GM20431 (cell line): ENCODE data around the gene DNAH14.
"Not testable (repeated sequence)": the region's sequence is repeated elsewhere in the genome, so short reads cannot be mapped to it uniquely, and the experiment has no call there.

Experiments used
- in situ Hi-C: fragments of 300-500 bp; cut with MseI, MboI; formaldehyde crosslinking; loops from one replicate; pipeline ENCODE4 v1.15.0; 2020; ENCODE audit warnings: low sequenced_read_pairs; ENCODE audit not compliant: unreplicated experiment

The DNAH14 gene

DNA sequence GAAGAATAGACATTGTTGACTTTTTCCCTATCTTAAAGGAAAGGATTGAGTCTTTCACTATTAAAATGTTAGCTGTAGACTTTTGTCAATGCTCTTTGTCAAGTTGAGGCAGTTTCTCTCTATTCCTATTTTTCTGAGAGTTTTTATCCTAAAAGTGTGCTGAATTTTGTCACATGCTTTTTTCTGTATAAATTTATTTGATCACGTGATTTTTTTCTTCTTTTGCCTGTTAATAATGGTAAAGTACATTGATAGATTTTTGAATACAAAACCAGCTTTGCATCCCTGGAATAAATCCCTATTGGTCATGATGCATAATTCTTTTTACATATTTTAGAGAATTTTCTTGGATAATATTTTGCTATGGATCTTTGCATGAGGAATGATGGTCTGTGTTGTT, 60.1 kb downstream of the DNAH14 start:
- in situ Hi-C loops = no loop called here

GRCh38 chr1:224991550-224991949, 62.1 kb downstream of the DNAH14 start:
- in situ Hi-C loops = not testable (repeated sequence)

DNA sequence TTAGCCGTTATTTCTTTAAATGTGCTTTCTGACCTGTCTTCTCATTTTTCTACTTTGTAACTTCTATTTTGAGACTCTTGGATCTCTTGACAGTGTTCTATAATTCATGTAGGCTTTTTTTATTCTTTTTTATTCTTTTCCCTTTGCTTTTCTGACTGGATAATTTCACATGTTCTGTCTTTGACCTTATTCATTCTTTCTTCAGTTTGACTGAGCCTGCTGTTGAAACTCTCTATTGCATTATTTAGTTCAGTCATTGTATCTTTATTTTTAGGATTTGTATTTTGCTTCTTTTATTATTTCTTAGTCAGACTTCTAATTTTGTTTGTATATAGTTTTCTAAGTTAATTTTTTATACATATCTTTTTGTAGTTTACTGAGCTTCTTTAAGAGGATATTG, 66.1 kb downstream of the DNAH14 start:
- in situ Hi-C loops = no loop called here

DNA sequence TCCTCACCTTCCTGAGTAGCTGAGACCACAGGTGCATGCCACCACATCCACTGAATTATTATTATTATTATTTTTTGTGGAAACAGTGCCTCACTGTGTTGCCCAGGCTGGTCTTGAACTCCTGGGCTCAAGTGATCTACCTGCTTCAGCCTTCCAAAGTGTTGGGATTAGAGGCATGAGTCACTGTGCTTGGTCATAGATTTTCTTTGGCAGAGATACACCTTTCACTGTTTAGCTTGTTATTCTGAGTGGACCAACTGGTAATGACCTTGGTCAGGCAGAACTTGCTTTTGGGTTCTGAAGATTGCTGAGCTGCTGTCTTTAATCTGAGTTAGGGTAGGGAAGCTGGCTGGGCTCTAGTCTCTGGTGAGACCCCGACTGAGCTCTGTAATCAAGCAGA, 66.8 kb downstream of the DNAH14 start:
- in situ Hi-C loops = no loop called here

DNA sequence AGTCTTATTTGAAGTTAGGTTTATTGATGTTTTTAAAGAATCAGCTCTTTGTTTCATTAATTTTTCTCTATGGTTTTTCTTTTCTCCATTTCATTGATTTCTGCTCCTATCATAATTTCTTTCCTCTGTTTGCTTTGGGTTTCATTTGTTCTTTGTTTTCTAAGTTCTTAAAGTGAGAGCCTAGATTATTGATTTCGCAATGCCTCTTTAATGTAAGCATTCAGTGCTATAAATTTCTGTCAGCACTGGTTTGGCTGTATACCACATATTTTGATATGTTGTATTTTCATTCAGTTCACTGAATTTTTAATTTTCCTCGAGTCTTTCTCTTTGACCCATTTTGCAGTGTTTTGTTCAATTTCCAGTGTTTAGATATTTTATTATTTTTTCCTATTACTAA, 68.7 kb downstream of the DNAH14 start:
- in situ Hi-C loops = no loop called here

DNA sequence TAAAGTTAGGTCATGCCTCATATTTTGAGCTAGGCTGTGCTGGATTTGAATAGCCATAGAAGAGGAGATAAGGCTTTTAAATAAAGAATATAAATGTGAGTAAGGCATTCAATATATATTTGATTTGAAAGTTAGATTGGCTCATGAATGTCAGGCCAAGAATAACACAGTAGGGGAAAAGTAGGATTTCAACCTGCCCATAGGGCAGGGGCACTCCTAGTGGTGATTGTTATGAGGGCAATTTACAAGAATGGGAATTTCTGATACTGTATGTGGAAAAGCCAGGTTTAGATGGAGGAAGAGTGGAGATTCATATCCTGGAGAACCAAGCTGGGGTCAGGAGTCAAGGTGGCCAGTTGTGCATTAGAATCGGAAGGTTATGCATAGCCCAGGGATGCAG, 74.9 kb downstream of the DNAH14 start:
- in situ Hi-C loops = no loop called here

DNA sequence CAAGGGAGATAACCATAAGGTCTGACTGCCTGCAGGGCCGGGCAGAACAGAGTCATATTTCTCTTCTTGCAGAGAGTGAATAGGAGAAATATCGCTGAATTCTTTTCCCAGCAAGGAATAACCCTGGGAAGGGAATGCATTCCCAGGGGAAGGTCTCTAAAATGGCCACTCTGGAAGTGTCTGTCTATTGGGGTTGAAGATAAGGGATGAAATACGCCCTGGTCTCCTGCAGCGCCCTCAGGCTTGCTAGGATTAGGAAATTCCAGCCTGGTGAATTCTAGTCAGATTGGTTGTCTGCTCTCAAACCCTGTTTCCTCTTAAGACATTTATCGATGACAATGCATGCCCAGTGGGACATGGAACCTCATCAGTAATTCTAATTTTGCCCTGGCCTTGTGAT, 76.9 kb downstream of the DNAH14 start:
- in situ Hi-C loops = not testable (repeated sequence)

DNA sequence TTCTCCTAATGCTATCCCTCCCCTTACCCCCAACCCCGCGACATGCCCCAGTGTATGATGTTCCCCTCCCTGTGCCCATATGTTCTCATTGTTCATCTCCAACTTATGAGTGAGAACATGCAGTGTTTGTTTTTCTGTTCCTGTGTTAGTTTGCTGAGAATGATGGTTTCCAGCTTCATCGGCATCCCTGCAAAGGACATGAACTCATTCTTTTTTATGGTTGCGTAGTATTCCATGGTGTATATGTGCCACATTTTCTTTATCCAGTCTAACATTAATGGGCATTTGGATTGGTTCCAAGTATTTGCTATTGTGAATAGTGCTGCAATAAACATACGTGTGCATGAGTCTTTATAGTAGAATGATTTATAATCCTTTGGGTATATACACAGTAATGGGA, 78.6 kb downstream of the DNAH14 start:
- in situ Hi-C loops = not testable (repeated sequence)

GRCh38 chr1:225021037-225021436, 91.6 kb downstream of the DNAH14 start:
- in situ Hi-C loops = no loop called here

- in situ Hi-C loops = no loop called here
Measured at GRCh38 chr1:225026701-225027100, 97.2 kb downstream of the DNAH14 start.

- in situ Hi-C loops = not testable (repeated sequence)
Measured at GRCh38 chr1:225036441-225036840, 107.0 kb downstream of the DNAH14 start.

DNA sequence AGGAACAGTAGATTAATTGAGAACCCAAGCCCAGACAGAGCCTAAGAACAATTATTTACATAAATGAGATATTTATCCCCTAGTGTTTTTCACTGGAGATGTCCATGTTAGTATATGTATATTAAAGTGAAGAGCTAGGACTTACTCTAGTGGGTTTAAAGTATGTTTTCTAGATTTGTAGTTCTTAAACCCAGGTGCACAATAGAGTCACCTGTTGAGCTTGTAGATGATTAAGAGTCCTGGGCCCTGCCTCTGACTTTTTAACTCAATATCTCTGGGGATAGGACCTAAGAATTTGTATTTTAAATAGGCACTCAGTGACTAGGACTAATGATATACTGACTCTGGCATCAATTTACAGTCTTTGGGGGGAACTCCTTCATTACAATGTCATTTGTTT, 112.8 kb downstream of the DNAH14 start:
- in situ Hi-C loops = no loop called here

- in situ Hi-C loops = no loop called here
Measured at GRCh38 chr1:225044258-225044657, 114.8 kb downstream of the DNAH14 start.

- in situ Hi-C loops = no loop called here
Measured at GRCh38 chr1:225049594-225049993, 120.1 kb downstream of the DNAH14 start.

- in situ Hi-C loops = no loop called here
Measured at GRCh38 chr1:225063722-225064121, 134.2 kb downstream of the DNAH14 start.

DNA sequence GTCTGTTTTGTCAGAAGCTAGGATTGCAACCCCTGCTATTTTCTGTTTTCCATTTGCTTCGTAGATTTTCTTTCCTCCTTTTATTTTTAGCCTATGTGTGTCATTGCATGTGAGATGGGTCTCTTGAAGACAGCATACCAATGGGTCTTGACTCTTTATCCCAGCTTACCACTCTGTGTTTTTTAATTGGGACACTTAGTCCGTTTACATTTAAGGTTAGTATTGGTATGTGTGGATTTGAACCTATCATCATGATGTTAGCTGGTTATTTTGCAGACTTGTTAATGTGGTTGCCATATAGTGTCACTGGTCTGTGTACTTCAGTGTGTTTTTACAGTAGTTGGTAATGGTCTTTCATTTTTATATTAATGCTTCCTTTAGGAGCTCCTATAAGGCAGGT, 141.5 kb downstream of the DNAH14 start:
- in situ Hi-C loops = no loop called here

DNA sequence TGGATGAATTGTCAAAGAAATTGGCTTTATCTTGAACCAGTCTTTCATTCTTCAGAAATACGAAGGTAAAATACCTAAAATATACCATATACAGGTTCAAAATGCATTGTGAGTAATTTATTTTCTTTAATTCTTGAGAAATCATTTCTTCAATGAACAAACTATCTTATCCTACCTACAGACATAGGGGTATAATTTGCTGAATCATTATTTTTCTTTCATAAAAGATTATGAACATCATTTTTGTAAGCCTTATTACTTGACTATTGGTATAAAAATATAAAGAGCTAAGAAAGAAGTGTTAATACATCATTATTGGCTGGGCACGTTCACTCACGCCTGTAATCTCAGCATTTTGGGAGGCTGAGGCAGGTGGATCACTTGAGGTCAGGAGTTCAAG, 167.7 kb downstream of the DNAH14 start:
- in situ Hi-C loops = no loop called here

DNA sequence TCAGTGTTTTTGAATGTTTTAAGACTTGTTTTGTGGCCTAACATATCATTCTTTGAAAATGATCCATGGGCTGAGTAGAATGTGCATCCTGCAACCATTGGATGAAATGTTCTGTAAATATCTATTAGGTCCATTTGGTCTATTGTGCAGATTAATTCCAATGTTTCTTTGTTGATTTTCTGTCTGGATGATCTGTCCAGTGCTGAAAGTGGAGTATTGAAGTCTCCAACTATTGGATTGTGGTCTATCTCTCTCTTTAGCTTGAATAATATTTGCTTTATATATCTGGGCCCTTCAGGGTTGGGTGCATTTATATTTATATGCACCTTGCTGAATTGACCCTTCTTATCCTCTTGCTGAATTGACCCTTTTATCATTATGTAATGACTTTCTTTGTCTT, 181.5 kb downstream of the DNAH14 start:
- in situ Hi-C loops = no loop called here

DNA sequence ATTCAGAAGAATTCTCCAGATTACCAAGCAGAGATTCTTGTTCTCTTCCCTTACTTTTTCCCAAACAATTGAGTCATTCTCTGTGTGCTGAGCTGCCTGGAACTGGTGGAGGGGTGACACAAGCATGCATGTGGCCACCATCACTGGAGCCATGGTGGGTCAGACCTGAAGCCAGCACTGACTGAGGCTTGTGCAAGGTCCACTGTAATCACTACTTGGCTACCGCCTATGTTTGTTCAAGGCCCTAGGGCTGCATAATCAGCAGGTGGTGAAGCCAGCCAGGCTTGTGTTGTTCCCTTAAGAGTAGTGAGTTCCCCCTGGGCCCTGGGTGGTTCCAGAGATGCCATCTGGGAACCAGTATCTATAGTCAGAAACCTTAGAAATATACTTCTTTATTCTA, 183.8 kb downstream of the DNAH14 start:
- in situ Hi-C loops = no loop called here

DNA sequence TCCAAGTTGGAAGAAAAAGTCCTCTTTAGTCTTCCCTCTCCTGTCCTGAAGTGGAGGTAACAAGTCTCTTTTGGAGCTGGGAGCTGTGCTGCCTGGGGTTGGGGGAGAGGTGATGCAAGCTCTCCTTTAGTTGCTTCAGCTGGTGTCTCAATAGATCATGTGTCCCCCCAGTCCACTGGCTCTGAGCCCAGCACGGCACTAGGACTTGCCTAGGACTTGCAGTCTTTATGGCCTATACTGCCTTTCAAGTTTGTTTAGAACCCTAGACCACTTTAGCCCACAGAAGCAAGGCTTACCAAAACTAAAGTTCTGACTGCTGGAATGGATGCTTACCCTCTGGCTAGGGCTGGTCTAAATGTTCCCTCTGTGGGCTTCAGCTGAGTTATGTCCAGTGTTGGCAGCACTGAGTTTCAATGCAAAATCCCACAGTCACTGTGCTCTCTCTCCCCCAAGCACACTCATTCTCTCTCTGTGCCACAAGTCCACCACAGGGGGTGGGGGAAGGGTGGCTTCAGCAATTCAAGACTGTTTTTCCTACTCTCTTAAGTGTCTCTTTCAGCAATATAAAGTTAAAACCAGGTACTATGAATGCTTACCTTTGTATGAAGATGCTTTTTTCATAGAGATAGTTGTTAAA, 185.0 kb downstream of the DNAH14 start:
- in situ Hi-C loops = no loop called here

DNA sequence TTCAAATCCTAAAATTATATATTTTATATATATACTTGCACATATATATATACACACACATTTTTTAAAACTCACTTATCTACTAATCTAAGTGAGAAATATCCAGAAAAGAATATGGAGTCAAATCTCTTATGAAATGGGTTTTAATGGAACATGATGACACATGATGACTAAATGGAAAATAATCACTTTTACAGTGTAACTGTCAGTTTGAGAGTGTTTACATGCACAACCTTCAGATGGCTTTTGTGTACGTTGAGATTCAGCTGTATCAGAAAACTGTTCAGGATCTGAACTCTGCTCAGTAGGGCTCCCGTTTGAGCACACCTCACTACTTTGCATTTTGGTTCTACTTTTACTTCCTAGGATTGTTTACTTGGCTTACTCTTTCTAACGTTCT, 189.8 kb downstream of the DNAH14 start:
- in situ Hi-C loops = no loop called here

- in situ Hi-C loops = no loop called here
Measured at GRCh38 chr1:225121095-225121494, 191.6 kb downstream of the DNAH14 start.

GRCh38 chr1:225131869-225132268, 202.4 kb downstream of the DNAH14 start:
- in situ Hi-C loops = no loop called here
